ENCODE measurements around the gene NUP210.

The NUP210 gene

GRCh38 chr3:13426591-13426990 lies 6.5 kb upstream of the NUP210 start:
- H3K9ac ChIP-seq (ENCODE audit: low read length), result no peak overlapping the region
- no peaks in the 10 kb centered on the region for H3K27me3 ChIP-seq (ENCODE audit: control insufficient read depth, insufficient read depth, low read length)
- H3K9me3 ChIP-seq (ENCODE audit: control insufficient read depth, low read length), result no peaks in the 10 kb centered on the region
- no peak overlapping the region for H3K4me3 ChIP-seq (ENCODE audit: low read length)
- no peaks in the 10 kb centered on the region for H3K36me3 ChIP-seq (ENCODE audit: control insufficient read depth, insufficient read depth, low read length)
- no peaks in the 10 kb centered on the region for H3K4me1 ChIP-seq (ENCODE audit: control insufficient read depth, insufficient read depth, low read length)

- Histone ChIP-seq H3K9me3 (ENCODE audit: control insufficient read depth, low read length) (no peaks in the 10 kb centered on the region), H3K4me3 (ENCODE audit: low read length) (no peak overlapping the region)
Measured at GRCh38 chr3:13425689-13426088, 5.6 kb upstream of the NUP210 start.

GRCh38 chr3:13424865-13425617 lies 4.9 kb upstream of the NUP210 start:
- Histone ChIP-seq H3K4me1 (ENCODE audit: control insufficient read depth, insufficient read depth, low read length) (peaks cover 6% of the 10 kb centered on the region), H3K4me3 (ENCODE audit: low read length) (no peak overlapping the region), H3K9me3 (ENCODE audit: control insufficient read depth, low read length) (no peaks in the 10 kb centered on the region), H3K9ac (ENCODE audit: low read length) (no peak overlapping the region), H3K27me3 (ENCODE audit: control insufficient read depth, insufficient read depth, low read length) (peaks cover 6% of the 10 kb centered on the region), H3K36me3 (ENCODE audit: control insufficient read depth, insufficient read depth, low read length) (no peaks in the 10 kb centered on the region)

More at GRCh38 chr3:13425689-13426088, 5.6 kb upstream of the NUP210 start:
- Histone ChIP-seq H3K4me1 (ENCODE audit: control insufficient read depth, insufficient read depth, low read length) (peaks cover 2% of the 10 kb centered on the region), H3K9ac (ENCODE audit: low read length) (no peak overlapping the region), H3K36me3 (ENCODE audit: control insufficient read depth, insufficient read depth, low read length) (no peaks in the 10 kb centered on the region), H3K27me3 (ENCODE audit: control insufficient read depth, insufficient read depth, low read length) (peaks cover 3% of the 10 kb centered on the region)

- peaks cover 6% of the 10 kb centered on the region for H3K27me3 ChIP-seq (ENCODE audit: control insufficient read depth, insufficient read depth, low read length)
- peaks cover 7% of the 10 kb centered on the region for H3K4me1 ChIP-seq (ENCODE audit: control insufficient read depth, insufficient read depth, low read length)
- no peaks in the 10 kb centered on the region for H3K36me3 ChIP-seq (ENCODE audit: control insufficient read depth, insufficient read depth, low read length)
- H3K9ac ChIP-seq (ENCODE audit: low read length), result no peak overlapping the region
- no peaks in the 10 kb centered on the region for H3K9me3 ChIP-seq (ENCODE audit: control insufficient read depth, low read length)
- no peak overlapping the region for H3K4me3 ChIP-seq (ENCODE audit: low read length)
Measured at GRCh38 chr3:13424141-13424844, 4.2 kb upstream of the NUP210 start.

- H3K9me3 ChIP-seq (ENCODE audit: control insufficient read depth, low read length), result no peaks in the 10 kb centered on the region
- no peak overlapping the region for H3K4me3 ChIP-seq (ENCODE audit: low read length)
- H3K36me3 ChIP-seq (ENCODE audit: control insufficient read depth, insufficient read depth, low read length), result no peaks in the 10 kb centered on the region
- peaks cover 6% of the 10 kb centered on the region for H3K27me3 ChIP-seq (ENCODE audit: control insufficient read depth, insufficient read depth, low read length)
- no peak overlapping the region for H3K9ac ChIP-seq (ENCODE audit: low read length)
- peaks cover 12% of the 10 kb centered on the region for H3K4me1 ChIP-seq (ENCODE audit: control insufficient read depth, insufficient read depth, low read length)
Measured at GRCh38 chr3:13420831-13421765, 976 bp upstream of the NUP210 start.

GRCh38 chr3:13419505-13420044 lies 547 bp downstream of the NUP210 start:
- peak overlapping the region; percentile 61 for H3K4me3 ChIP-seq (ENCODE audit: low read length)
- H3K27me3 ChIP-seq (ENCODE audit: control insufficient read depth, insufficient read depth, low read length), result peaks cover 6% of the 10 kb centered on the region
- no peaks in the 10 kb centered on the region for H3K9me3 ChIP-seq (ENCODE audit: control insufficient read depth, low read length)
- H3K9ac ChIP-seq (ENCODE audit: low read length), result peak overlapping the region; percentile 57
- peaks cover 12% of the 10 kb centered on the region for H3K4me1 ChIP-seq (ENCODE audit: control insufficient read depth, insufficient read depth, low read length)
- H3K36me3 ChIP-seq (ENCODE audit: control insufficient read depth, insufficient read depth, low read length), result no peaks in the 10 kb centered on the region

GRCh38 chr3:13417166-13417947 lies 2.8 kb downstream of the NUP210 start:
- H3K27me3 ChIP-seq (ENCODE audit: control insufficient read depth, insufficient read depth, low read length), result peaks cover 6% of the 10 kb centered on the region
- H3K9ac ChIP-seq (ENCODE audit: low read length), result no peak overlapping the region
- peaks cover 12% of the 10 kb centered on the region for H3K4me1 ChIP-seq (ENCODE audit: control insufficient read depth, insufficient read depth, low read length)
- H3K9me3 ChIP-seq (ENCODE audit: control insufficient read depth, low read length), result no peaks in the 10 kb centered on the region
- H3K36me3 ChIP-seq (ENCODE audit: control insufficient read depth, insufficient read depth, low read length), result no peaks in the 10 kb centered on the region
- no peak overlapping the region for H3K4me3 ChIP-seq (ENCODE audit: low read length)

GRCh38 chr3:13415997-13416793 lies 3.9 kb downstream of the NUP210 start:
- no peak overlapping the region for H3K9ac ChIP-seq (ENCODE audit: low read length)
- no peak overlapping the region for H3K4me3 ChIP-seq (ENCODE audit: low read length)
- H3K9me3 ChIP-seq (ENCODE audit: control insufficient read depth, low read length), result no peaks in the 10 kb centered on the region
- H3K4me1 ChIP-seq (ENCODE audit: control insufficient read depth, insufficient read depth, low read length), result peaks cover 12% of the 10 kb centered on the region
- H3K36me3 ChIP-seq (ENCODE audit: control insufficient read depth, insufficient read depth, low read length), result no peaks in the 10 kb centered on the region
- H3K27me3 ChIP-seq (ENCODE audit: control insufficient read depth, insufficient read depth, low read length), result peaks cover 6% of the 10 kb centered on the region

- H3K9me3 ChIP-seq (ENCODE audit: control insufficient read depth, low read length), result no peaks in the 10 kb centered on the region
- H3K36me3 ChIP-seq (ENCODE audit: control insufficient read depth, insufficient read depth, low read length), result no peaks in the 10 kb centered on the region
- no peak overlapping the region for H3K9ac ChIP-seq (ENCODE audit: low read length)
- peaks cover 7% of the 10 kb centered on the region for H3K4me1 ChIP-seq (ENCODE audit: control insufficient read depth, insufficient read depth, low read length)
- H3K27me3 ChIP-seq (ENCODE audit: control insufficient read depth, insufficient read depth, low read length), result peaks cover under 1% of the 10 kb centered on the region
- H3K4me3 ChIP-seq (ENCODE audit: low read length), result no peak overlapping the region
Measured at GRCh38 chr3:13415236-13415986, 4.7 kb downstream of the NUP210 start.

- Histone ChIP-seq H3K36me3 (ENCODE audit: control insufficient read depth, insufficient read depth, low read length) (no peaks in the 10 kb centered on the region), H3K4me3 (ENCODE audit: low read length) (no peak overlapping the region), H3K27me3 (ENCODE audit: control insufficient read depth, insufficient read depth, low read length) (no peaks in the 10 kb centered on the region), H3K9me3 (ENCODE audit: control insufficient read depth, low read length) (no peaks in the 10 kb centered on the region), H3K9ac (ENCODE audit: low read length) (no peak overlapping the region), H3K4me1 (ENCODE audit: control insufficient read depth, insufficient read depth, low read length) (peaks cover 4% of the 10 kb centered on the region)
Measured at GRCh38 chr3:13414040-13414729, 5.9 kb downstream of the NUP210 start.
